ENCODE measurements around the gene SKIC2.
"Not testable (repeated sequence)": the region's sequence is repeated elsewhere in the genome, so short reads cannot be mapped to it uniquely, and the experiment has no call there.

Gene SKIC2

DNA sequence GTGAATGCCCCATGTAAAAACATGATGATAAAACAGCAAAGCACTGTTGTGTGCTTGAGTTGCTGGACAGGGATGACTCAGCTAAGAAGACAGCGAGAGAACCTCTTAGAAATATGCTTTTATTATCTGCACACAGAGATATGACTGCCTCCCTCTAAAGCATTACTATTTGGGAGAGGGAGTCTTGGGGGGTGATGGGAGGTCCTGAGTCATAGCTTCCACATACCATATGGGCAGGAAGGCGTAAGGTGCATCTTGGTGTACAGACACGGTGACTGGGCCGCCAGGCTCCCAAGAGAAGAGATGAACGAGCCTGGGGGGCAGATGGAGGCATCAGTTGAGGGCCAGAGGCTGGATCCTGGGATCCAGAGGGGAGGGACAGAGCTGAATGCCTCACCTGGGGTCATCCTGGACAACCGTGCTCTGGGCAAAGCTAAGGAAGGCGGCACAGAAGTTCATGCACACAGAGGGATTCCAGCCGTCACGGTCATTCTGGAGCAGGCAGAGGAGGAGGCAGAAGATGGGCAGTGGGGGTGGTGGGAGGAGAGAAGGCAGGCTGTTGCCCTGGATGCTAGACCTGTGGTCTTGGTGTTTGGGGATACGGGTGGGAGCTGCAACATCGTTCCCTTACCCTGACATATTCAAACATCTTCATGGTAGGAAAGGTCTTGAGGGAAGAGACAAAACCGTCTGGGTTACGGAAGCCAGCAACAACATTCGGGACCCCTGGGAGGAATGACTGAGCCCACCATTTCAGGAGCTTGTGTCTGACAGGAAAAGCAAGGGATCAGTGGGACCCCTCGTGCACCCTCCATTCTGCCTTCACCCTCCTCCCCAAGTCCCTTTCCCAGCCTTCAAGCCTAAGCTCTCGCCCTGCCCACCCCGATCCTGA lies 11.0 kb downstream of the SKIC2 start:
- DNase-seq (ENCODE audit: low read depth in 2 of 2) = no peak

DNA sequence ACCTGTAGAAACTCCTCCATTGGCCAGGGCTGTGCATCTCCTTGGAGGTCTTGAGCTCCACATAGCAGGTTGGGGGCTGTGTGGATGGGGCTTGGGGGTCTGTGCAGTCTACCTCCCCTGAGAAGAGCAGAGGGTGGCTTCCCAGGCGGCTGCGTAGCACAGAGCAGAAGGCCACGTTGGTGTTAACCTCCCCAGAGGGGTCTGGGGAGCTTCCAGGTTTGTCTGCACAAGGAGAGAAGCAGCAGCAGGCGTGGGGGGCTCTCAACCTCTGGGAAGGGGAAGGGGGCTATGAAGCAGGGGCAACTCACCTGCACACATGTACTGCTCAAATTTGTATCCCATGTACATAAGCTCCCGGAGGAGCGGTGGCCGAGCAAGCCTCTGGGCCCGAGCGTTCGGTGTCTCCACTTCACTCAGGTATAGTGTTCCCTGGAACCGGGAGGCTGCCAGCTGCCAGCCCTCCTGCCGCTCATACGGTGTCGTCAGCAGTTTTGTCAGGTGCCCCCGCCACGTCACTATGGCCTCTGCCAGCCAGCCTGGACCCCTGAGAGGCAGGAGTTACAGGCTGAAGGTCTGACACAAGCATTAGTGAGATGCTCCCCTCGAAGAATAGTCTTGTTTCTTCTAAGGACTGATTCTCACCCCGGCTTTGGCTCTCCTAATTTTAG lies 11.8 kb downstream of the SKIC2 start:
- no peak for DNase-seq (ENCODE audit: low read depth in 2 of 2)

DNA sequence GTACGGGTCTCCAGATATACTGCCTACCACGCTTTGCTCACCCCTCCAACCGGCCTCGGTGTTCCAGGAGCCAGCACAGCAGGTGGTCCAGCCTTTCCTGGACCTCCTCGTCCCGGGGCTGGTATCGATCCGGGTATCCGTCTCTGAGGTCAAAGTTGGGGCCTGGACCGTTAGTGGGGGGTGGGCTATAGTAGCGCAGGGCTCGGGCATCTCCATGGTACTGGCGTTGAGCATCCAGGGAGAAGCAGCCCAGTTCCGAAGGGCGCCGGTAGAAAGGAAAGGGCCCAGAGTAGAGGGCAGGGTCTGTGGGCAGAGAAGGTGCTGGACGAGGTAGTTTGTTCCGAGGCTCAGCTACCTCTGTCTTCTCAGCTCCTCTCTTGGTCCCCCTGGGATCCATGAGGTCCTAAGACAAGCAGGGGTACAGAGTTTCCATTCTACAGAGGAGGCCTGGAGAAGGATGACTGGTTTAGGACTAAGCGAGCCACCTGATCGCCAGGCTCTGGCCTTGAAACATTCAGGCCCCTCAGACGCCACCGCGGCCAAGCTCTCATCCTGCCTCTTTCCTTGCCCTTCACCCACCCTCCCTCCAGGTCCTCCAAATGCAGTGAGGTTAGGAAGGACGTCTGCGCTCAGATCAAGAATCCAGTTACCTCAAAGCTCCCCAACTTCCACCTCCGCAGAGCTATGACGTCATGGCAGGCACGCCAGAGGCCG lies 12.5 kb downstream of the SKIC2 start:
- DNase-seq (ENCODE audit: low read depth in 2 of 2) = no peak

GRCh38 chr6:31971993-31972708 lies 13.2 kb downstream of the SKIC2 start, which contains the start of gene DXO:
DXO (minus strand) TSS chr6:31972138; CDS start chr6:31971675, 463 bp downstream.
- DNase-seq (ENCODE audit: low read depth in 2 of 2) = peak; percentile 97 to 98

- no peak for DNase-seq (ENCODE audit: low read depth in 2 of 2)
Measured at GRCh38 chr6:31972709-31973350, 13.9 kb downstream of the SKIC2 start.

- DNase-seq (ENCODE audit: low read depth in 2 of 2) = not testable (repeated sequence)
Measured at GRCh38 chr6:31976065-31976464, 17.1 kb downstream of the SKIC2 start.

- DNase-seq (ENCODE audit: low read depth in 2 of 2) = no peak
Measured at GRCh38 chr6:31977816-31978431, 18.9 kb downstream of the SKIC2 start.

- DNase-seq (ENCODE audit: low read depth in 2 of 2) = no peak
Measured at GRCh38 chr6:31978831-31979230, 19.9 kb downstream of the SKIC2 start.

DNA sequence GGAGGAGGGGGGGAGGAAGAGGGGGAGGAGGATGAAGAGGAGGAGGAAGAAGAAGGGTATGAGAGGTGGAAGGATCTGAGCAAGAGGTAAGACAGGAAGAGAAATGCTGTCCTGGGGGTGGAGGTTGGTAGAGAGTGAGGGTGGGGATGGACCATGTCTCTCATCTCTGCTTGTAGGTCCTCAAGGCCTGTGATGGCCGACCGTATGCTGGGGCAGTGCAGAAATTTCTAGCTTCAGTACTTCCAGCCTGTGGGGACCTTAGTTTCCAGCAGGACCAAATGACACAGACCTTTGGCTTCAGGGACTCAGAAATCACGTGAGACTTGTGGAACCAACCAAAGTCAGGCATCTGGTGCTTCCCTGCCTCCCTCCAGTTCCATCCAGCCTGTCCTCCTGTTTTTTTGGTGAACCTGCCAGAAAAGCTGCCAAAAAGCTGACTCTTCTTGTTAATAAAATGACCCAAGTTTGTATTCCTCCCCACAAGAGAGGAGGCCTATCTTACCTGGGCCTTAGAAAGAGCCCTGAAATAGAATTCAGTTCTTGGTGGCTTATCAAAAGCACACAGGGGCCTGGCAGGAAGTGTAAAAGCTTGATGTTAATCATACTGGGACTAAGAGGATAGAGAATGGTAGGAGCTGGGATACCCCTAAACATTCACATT lies 20.4 kb downstream of the SKIC2 start:
- no peak for DNase-seq (ENCODE audit: low read depth in 2 of 2)

DNA sequence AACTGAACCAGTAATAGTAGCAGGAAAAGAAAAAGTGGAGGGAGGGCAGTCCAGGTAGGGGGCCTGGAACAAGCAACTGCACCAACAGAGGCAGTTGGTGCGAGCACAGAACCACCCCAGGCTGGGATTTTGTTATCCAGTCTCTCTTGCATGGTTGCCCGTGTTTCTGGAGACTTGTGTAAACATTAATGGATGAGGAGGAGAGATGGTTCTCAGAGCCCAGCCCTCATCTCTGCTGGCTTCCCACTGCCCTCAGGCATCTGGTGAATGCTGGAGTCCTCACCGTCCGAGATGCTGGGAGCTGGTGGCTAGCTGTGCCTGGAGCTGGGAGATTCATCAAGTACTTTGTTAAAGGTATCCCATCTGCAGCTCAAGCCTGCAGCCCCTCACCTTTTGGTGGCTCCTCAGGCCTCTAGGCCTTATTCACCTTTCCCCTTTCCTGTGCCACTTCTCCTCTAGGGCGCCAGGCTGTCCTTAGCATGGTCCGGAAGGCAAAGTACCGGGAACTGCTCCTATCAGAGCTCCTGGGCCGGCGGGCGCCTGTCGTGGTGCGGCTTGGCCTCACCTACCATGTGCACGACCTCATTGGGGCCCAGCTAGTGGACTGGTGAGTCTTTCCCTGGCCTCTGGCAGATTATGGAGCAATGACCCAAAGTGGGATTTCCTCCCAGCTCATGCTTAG lies 21.4 kb downstream of the SKIC2 start:
- DNase-seq (ENCODE audit: low read depth in 2 of 2) = not testable (repeated sequence)

DNA sequence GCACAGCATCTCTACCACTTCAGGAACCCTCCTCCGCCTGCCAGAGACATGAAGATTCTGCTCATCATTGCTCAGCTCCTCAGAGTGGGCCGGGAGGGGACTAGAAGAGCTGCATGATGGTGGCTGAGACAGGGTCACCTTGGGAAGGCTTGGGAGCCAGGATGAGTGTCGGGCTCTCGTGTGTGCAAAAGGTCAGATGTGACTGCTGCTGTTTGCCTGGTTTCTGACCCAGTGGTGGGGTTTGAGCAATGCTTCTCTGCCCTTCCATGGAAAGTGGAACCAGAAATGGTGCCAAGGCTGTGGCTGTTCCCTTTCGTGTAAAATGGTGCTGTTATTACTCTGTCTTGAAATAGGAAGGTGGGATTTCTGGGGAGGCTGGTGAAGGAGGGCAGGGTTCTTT lies 22.0 kb downstream of the SKIC2 start:
- DNase-seq (ENCODE audit: low read depth in 2 of 2) = not testable (repeated sequence)

- DNase-seq (ENCODE audit: low read depth in 2 of 2) = not testable (repeated sequence)
Measured at GRCh38 chr6:31981744-31982143, 22.8 kb downstream of the SKIC2 start, which contains the start of gene C4A. C4A (plus strand) TSS chr6:31982057; CDS start chr6:31982108, 51 bp downstream.

GRCh38 chr6:31989363-31989762 lies 30.4 kb downstream of the SKIC2 start:
- not testable (repeated sequence) for DNase-seq (ENCODE audit: low read depth in 2 of 2)

DNA sequence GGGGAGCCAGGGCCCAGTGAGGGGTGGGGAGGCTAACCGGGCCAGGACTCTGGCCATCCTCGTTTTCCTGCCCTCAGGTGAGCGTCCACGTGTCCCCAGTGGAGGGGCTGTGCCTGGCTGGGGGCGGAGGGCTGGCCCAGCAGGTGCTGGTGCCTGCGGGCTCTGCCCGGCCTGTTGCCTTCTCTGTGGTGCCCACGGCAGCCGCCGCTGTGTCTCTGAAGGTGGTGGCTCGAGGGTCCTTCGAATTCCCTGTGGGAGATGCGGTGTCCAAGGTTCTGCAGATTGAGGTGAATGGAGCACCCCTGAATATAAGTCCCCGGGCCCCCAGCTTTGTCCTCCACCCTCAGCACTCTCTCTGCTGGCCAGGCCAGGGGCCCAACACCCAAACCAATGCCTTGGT lies 35.4 kb downstream of the SKIC2 start:
- not testable (repeated sequence) for DNase-seq (ENCODE audit: low read depth in 2 of 2)

- DNase-seq (ENCODE audit: low read depth in 2 of 2) = not testable (repeated sequence)
Measured at GRCh38 chr6:31996385-31996784, 37.4 kb downstream of the SKIC2 start.

- DNase-seq (ENCODE audit: low read depth in 2 of 2) = not testable (repeated sequence)
Measured at GRCh38 chr6:32002546-32003268, 43.7 kb downstream of the SKIC2 start.

DNA sequence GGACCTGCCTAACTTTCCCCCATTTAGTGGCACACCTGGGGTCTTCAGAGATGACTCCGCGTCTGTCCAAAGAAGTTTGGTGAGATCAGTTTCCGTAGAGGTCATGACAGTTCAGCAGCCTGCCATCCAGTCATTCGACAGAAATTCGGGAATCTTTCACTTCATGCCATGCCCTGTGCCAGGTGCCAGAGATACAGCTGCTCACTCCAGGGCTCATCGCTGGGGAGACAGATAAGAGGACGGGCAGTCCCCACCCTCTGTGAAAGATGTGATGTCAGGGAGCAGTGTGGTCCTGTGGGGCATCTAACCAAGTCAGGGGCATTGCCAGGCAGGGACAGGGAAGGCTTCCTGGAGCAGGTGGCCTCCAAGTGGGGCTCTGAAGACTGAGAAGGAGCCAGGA lies 44.3 kb downstream of the SKIC2 start:
- not testable (repeated sequence) for DNase-seq (ENCODE audit: low read depth in 2 of 2)

- DNase-seq (ENCODE audit: low read depth in 2 of 2) = not testable (repeated sequence)
Measured at GRCh38 chr6:32004393-32004792, 45.4 kb downstream of the SKIC2 start.

Measured in activated CD8-positive, alpha-beta memory T cell treated with anti-CD3 and anti-CD28 coated beads for 4 hours (primary cell).